Hematopoietic multipotent progenitor cell treated with erythropoietin and hydrocortisone succinate and interleukin-3 and kit ligand, for 4 days (in vitro differentiated cells): ENCODE measurements around the gene CEACAM7.
A peak's percentile ranks its signal among the peaks of the same experiment; 100 is the strongest.
"Not testable (repeated sequence)": the region's sequence is repeated elsewhere in the genome, so short reads cannot be mapped to it uniquely, and the experiment has no call there.

Source experiments
- DNase-seq: peaks from one replicate; pipeline ENCODE4 v3.0.0-alpha.2; 2015

The CEACAM7 gene

GRCh38 chr19:41699968-41700323 lies 11.9 kb upstream of the CEACAM7 start:
- DNase-seq: no peak

GRCh38 chr19:41699231-41699967 lies 11.3 kb upstream of the CEACAM7 start:
- no peak for DNase-seq

DNA sequence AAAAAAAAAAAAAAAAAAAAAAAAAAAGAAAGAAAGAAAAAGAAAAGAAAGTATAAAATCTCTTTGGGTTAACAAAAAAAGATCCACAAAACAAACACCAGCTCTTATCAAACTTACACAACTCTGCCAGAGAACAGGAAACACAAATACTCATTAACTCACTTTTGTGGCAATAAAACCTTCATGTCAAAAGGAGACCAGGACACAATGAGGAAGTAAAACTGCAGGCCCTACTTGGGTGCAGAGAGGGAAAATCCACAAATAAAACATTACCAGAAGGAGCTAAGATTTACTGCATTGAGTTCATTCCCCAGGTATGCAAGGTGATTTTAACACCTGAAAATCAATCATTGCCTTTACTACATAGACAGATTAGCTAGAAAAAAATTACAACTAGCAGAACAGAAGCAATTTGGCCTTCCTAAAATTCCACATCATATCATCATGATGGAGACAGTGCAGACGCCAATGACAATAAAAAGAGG lies 10.7 kb upstream of the CEACAM7 start:
- peak; percentile 63 for DNase-seq

DNA sequence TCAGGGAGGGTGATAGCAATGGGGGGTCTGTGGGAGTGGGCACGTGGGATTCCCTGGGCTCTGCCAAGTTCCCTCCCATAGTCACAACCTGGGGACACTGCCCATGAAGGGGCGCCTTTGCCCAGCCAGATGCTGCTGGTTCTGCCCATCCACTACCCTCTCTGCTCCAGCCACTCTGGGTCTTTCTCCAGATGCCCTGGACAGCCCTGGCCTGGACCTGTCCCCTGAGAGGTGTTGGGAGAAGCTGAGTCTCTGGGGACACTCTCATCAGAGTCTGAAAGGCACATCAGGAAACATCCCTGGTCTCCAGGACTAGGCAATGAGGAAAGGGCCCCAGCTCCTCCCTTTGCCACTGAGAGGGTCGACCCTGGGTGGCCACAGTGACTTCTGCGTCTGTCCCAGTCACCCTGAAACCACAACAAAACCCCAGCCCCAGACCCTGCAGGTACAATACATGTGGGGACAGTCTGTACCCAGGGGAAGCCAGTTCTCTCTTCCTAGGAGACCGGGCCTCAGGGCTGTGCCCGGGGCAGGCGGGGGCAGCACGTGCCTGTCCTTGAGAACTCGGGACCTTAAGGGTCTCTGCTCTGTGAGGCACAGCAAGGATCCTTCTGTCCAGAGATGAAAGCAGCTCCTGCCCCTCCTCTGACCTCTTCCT lies 9.3 kb upstream of the CEACAM7 start:
- no peak for DNase-seq

DNA sequence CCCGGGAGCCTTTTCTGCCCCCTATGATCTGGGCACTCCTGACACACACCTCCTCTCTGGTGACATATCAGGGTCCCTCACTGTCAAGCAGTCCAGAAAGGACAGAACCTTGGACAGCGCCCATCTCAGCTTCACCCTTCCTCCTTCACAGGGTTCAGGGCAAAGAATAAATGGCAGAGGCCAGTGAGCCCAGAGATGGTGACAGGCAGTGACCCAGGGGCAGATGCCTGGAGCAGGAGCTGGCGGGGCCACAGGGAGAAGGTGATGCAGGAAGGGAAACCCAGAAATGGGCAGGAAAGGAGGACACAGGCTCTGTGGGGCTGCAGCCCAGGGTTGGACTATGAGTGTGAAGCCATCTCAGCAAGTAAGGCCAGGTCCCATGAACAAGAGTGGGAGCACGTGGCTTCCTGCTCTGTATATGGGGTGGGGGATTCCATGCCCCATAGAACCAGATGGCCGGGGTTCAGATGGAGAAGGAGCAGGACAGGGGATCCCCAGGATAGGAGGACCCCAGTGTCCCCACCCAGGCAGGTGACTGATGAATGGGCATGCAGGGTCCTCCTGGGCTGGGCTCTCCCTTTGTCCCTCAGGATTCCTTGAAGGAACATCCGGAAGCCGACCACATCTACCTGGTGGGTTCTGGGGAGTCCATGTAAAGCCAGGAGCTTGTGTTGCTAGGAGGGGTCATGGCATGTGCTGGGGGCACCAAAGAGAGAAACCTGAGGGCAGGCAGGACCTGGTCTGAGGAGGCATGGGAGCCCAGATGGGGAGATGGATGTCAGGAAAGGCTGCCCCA lies 8.5 kb upstream of the CEACAM7 start:
- peak; percentile 69 for DNase-seq

- no peak for DNase-seq
Observed at GRCh38 chr19:41695745-41696144, 7.7 kb upstream of the CEACAM7 start.

DNA sequence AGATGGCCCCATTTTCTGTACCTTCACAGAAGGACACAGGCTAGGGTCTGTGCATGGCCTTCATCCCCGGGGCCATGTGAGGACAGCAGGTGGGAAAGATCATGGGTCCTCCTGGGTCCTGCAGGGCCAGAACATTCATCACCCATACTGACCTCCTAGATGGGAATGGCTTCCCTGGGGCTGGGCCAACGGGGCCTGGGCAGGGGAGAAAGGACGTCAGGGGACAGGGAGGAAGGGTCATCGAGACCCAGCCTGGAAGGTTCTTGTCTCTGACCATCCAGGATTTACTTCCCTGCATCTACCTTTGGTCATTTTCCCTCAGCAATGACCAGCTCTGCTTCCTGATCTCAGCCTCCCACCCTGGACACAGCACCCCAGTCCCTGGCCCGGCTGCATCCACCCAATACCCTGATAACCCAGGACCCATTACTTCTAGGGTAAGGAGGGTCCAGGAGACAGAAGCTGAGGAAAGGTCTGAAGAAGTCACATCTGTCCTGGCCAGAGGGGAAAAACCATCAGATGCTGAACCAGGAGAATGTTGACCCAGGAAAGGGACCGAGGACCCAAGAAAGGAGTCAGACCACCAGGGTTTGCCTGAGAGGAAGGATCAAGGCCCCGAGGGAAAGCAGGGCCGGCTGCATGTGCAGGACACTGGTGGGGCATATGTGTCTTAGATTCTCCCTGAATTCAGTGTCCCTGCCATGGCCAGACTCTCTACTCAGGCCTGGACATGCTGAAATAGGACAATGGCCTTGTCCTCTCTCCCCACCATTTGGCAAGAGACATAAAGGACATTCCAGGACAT lies 7.0 kb upstream of the CEACAM7 start:
- DNase-seq: no peak

- no peak for DNase-seq
Observed at GRCh38 chr19:41694196-41694595, 6.1 kb upstream of the CEACAM7 start.

DNA sequence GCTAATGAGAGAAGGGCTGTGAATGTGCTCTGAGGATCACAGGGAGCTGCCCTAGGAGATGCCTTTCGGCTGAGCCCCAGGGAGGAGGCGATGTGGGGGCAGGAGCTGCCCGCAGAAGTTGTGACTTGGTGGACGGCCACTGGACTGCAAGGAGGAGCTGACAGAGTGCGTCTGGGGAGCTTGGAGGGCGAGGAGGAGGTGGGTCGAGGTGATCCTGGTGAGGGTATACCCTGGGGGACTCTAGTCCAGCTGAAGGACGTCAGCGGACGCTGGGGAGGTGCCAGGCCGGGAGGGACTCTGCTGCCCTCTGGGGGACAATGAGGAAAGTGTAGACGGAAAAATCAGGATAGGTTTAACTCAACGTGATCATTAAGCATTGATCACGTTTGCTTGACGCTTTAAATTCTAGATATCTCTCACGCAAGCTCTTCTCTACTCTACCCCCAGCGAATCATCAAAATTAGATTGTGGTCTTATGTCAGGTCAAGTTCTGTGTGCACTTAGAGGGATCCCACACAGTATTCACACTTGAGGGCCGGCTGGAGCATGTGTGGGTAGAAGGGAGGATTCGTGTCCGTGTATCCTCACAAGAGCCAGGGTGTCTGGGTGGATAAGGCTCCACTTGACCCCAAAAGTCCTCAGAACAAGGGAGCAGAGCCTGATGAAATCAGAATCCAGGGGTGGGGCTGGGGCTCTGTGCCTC lies 3.3 kb upstream of the CEACAM7 start:
- DNase-seq: peak; percentile 44

GRCh38 chr19:41690801-41691065 lies 2.7 kb upstream of the CEACAM7 start:
- no peak for DNase-seq

GRCh38 chr19:41689993-41690800 lies 2.1 kb upstream of the CEACAM7 start:
- DNase-seq: no peak

GRCh38 chr19:41688687-41689086 lies 617 bp upstream of the CEACAM7 start:
- no peak for DNase-seq

DNA sequence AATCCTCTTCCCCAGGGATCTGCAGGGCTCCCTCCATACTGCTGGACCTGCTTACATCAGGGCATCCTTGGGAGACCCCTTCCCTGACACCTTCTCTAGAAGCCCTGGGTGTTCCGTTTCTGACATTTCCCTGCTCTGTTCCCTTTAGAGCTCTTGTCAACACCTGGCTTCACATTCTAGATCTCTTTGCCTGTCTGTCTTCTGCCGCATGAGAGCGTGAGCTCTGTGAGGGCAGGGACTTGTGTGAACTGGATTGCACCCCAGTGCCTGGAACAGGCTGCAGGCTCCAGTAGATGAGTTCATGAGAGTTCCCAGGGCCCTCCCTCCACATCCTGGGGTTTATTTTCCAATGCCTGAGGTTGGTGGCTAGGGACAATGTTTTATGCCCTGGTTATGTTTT lies 651 bp downstream of the CEACAM7 start:
- no peak for DNase-seq

DNA sequence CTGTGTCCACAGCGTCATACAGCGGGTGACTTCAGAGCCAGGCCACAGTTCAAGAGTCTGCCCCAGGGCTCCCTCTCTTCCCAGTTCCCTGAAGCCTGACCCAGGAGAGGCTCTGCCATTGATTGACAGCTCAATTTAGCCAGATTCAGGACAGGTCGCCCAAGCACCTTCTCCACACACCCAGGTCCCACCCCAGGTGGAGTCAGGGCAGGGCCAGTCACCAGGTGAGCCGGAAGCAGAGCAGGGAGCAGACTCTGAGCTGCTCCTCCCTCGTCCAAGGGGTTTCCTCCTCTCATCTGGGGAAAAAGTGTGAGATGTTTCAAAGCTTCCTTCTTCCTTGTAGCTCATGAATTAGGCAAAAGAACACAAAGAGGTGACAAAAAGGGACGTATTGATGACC lies 5.6 kb downstream of the CEACAM7 start:
- no peak for DNase-seq

GRCh38 chr19:41671486-41671885 lies 16.6 kb downstream of the CEACAM7 start:
- DNase-seq: no peak

DNA sequence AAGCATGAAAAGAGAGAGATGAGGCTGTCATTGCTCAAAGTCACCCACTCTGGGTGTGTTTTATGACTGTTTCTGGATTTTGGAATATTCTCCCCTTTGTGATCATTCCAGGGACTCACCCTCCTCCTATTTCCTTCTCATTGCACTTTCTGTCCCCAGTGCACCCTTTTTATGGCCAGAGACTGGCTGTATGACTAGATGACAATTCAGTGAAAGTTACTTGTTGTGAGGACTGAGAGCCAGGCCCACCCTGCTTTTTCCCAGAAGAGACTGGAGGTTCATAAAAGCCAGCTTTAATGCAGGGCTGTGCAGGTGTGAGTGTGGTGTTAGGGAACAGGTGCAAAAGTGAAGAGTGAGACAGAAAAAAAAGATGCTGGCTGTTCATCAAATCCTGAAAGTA lies 17.3 kb downstream of the CEACAM7 start:
- no peak for DNase-seq

- no peak for DNase-seq
Observed at GRCh38 chr19:41668315-41668714, 19.8 kb downstream of the CEACAM7 start.

- DNase-seq: no peak
Observed at GRCh38 chr19:41666075-41666474, 22.0 kb downstream of the CEACAM7 start.

GRCh38 chr19:41657157-41657556 lies 30.9 kb downstream of the CEACAM7 start:
- DNase-seq: no peak

- DNase-seq: not testable (repeated sequence)
Observed at GRCh38 chr19:41656756-41657155, 31.3 kb downstream of the CEACAM7 start.

DNA sequence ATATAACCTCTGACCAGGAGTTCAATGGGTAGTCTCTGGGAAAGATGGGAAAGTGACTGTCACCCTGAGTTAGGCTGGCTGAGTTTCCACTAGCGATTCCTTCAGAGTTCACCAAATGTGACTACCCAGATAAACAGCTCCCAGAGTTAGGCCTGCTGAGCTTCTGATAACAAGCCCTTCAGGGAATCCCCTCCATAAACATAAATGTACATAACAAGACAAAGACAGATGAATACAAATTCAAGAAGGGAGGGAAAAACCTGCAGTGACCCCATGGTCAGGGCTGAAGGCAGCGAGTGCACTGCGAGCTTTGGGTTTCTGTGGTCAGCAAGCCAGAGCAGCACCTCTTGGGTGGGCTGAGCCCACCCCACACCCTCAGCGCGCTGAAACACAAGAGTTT lies 35.8 kb downstream of the CEACAM7 start:
- DNase-seq: no peak

DNA sequence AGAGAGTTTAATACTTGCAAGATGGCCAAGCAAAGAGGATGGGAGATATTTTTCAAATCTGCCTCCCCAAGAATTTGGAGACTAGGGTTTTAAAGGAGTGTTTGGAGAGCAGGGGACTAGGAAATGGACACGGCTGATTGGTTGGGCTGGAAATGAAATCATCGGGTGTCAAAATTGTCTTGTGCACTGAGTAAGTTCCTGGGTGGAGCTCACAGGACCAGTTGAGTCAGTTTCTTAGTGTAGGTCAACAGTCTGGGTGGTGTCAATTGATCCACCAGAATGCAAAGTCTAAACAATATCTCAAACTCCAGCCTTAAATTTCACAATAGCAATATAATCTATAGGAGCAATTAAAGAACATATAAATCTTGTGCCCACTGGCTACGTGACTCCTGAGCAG lies 38.2 kb downstream of the CEACAM7 start:
- DNase-seq: no peak
